Mesothelial cell of epicardium (in vitro differentiated cells): ENCODE measurements around the gene HSD17B2. TPM values are rescaled to one million over a fixed set of nuclear protein-coding genes. Genes with fewer than 3 reads are reported as not detected.

Experiments
- DNase-seq, 2 experiments: peaks; one replicate each; pipeline ENCODE4 v3.0.0; 2021; ENCODE audit warnings: low spot score in 2 of 2; ENCODE audit not compliant: unreplicated experiment in 2 of 2
- H3K27ac Mint-ChIP-seq: 2 replicates; pipeline ENCODE4 v1.8.0; 2021; ENCODE audit warnings: mixed read lengths
- H3K27me3 Mint-ChIP-seq: 2 replicates; pipeline ENCODE4 v1.8.0; 2021; ENCODE audit warnings: low read depth, mixed read lengths
- H3K36me3 Mint-ChIP-seq: 2 replicates; pipeline ENCODE4 v1.8.0; 2021; ENCODE audit warnings: mixed read lengths
- H3K4me1 Mint-ChIP-seq: 2 replicates; pipeline ENCODE4 v1.8.0; 2021; ENCODE audit warnings: mixed read lengths
- H3K4me3 Mint-ChIP-seq: 2 replicates; pipeline ENCODE4 v1.8.0; 2021; ENCODE audit warnings: mild to moderate bottlenecking, moderate library complexity, mixed read lengths
- H3K9me3 Mint-ChIP-seq: 2 replicates; pipeline ENCODE4 v1.8.0; 2021; ENCODE audit warnings: mixed read lengths
- CTCF ChIP-seq: fragments of 200-600 bp; sonication (generic); IDR thresholded peaks from one replicate; pipeline ENCODE4 v1.5.0; 2021; ENCODE audit warnings: antibody characterized with exemption; ENCODE audit not compliant: unreplicated experiment
- total RNA-seq: library from RNA; stranded (reverse); gene quantifications from 3 replicates; pipeline ENCODE4 v1.2.1, GENCODE V29; 2021

The HSD17B2 gene
- total RNA-seq, 1 donor from 2014 or later: 3.1 TPM

- Mint-ChIP-seq H3K9me3 (peaks cover 17% of the 10 kb centered on the region), H3K27ac (no peak overlapping the region), H3K27me3 (peaks cover 45% of the 10 kb centered on the region), H3K4me1 (no peaks in the 10 kb centered on the region), H3K4me3 (no peak overlapping the region), H3K36me3 (no peaks in the 10 kb centered on the region)
- no peak for TF ChIP-seq CTCF
- no peak for DNase-seq
Observed at GRCh38 chr16:82020051-82020450, 15.0 kb upstream of the HSD17B2 start.

GRCh38 chr16:82023206-82023605 is 11.8 kb upstream of the HSD17B2 start:
- H3K4me3 Mint-ChIP-seq: no peak overlapping the region
- no peaks in the 10 kb centered on the region for H3K36me3 Mint-ChIP-seq
- no peak for DNase-seq
- peaks cover 47% of the 10 kb centered on the region for H3K27me3 Mint-ChIP-seq
- no peaks in the 10 kb centered on the region for H3K4me1 Mint-ChIP-seq
- no peak overlapping the region for H3K27ac Mint-ChIP-seq
- TF ChIP-seq CTCF: no peak
- H3K9me3 Mint-ChIP-seq: peaks cover 15% of the 10 kb centered on the region

DNA sequence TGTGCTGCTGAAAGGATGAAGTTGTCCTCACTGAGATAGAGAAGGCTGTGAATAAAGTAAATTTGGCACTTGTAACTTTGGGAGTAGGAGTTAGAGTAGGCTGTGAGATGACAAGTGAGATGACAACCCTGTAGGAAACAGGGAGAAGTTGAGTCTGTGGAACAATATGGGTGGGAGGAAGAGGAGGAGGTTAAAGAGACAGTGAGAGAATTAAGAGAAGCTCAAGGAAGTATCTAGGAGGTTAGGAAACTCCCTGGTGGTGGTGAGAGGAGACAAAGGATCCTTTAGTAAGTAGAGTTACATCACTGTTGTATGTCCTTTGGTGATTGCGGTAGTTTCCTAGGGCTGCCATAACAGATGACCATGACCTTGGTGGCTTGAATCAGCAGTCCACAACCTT is 10.7 kb upstream of the HSD17B2 start:
- H3K9me3 Mint-ChIP-seq: peaks cover 15% of the 10 kb centered on the region
- TF ChIP-seq CTCF: no peak

GRCh38 chr16:82024883-82025282 is 10.2 kb upstream of the HSD17B2 start:
- H3K4me1 Mint-ChIP-seq: no peaks in the 10 kb centered on the region
- H3K27ac Mint-ChIP-seq: no peak overlapping the region
- no peak for DNase-seq
- H3K9me3 Mint-ChIP-seq: peaks cover 15% of the 10 kb centered on the region
- H3K36me3 Mint-ChIP-seq: no peaks in the 10 kb centered on the region
- TF ChIP-seq CTCF: no peak
- no peak overlapping the region for H3K4me3 Mint-ChIP-seq
- H3K27me3 Mint-ChIP-seq: peaks cover 31% of the 10 kb centered on the region

More for the DNA sequence above, 10.7 kb upstream of the HSD17B2 start:
- Mint-ChIP-seq H3K36me3 (no peaks in the 10 kb centered on the region), H3K27me3 (peaks cover 37% of the 10 kb centered on the region), H3K27ac (no peak overlapping the region), H3K4me1 (no peaks in the 10 kb centered on the region), H3K4me3 (no peak overlapping the region)
- no peak for DNase-seq

DNA sequence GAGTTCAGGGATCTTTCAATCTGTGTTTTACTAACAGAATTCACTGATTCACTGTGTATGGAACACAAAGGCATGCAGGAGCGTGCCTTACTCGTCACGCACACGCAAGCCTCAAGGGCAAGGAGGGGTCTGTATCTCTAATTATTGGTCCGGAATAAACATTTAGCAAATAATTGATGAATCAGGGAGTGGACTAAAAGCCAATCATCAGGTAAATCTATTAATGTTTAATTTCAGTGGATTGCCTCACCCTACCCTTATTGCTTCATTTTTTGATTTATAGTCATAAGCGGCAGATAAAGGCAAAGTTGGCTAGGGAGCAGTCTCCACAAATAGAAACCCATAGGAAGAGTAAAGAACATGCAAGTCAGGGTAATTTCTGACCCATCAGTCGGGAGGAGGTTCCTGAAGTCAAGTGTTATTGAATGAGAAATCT is 7.4 kb upstream of the HSD17B2 start:
- Mint-ChIP-seq H3K4me3 (no peak overlapping the region), H3K4me1 (no peaks in the 10 kb centered on the region), H3K36me3 (no peaks in the 10 kb centered on the region), H3K27ac (no peak overlapping the region), H3K9me3 (peaks cover 15% of the 10 kb centered on the region), H3K27me3 (peaks cover 28% of the 10 kb centered on the region)
- no peak for DNase-seq
- TF ChIP-seq CTCF: no peak
